K562 (cell line): Measurements from ENCODE around the gene CEBPZ. TPM values are rescaled to one million over a fixed set of nuclear protein-coding genes. Genes with fewer than 3 reads are reported as not detected.

Experiments
- ARID4B ChIP-seq: sonication (generic); formaldehyde crosslinking; IDR thresholded peaks from 2 replicates; pipeline ENCODE4 v1.8.0; 2022; ENCODE audit warnings: mild to moderate bottlenecking, missing genetic modification reagents
- CBX5 ChIP-seq: IDR thresholded peaks from 2 replicates; pipeline ENCODE4 v1.6.1; 2014; ENCODE audit warnings: low read depth, borderline replicate concordance
- DDX20 ChIP-seq: fragments of 450-650 bp; IDR thresholded peaks from 2 replicates; pipeline ENCODE4 v1.6.1; 2016; ENCODE audit warnings: missing genetic modification characterization, low read depth, mild to moderate bottlenecking, missing compliant biosample characterization, moderate library complexity
- E2F6 ChIP-seq, 2 experiments: IDR thresholded peaks; 2 replicates each; pipeline ENCODE4 v1.6.1; 2011; ENCODE audit warnings: borderline replicate concordance in 1 of 2, control low read depth in 1 of 2, low read depth in 1 of 2, low read length in 1 of 2, mild to moderate bottlenecking in 1 of 2, mixed read lengths in 1 of 2, moderate library complexity in 1 of 2; ENCODE audit not compliant: insufficient read depth in 1 of 2, insufficient read length in 1 of 2, poor library complexity in 1 of 2, severe bottlenecking in 1 of 2; ENCODE audit errors: extremely low read depth in 1 of 2
- EP400 ChIP-seq: fragments of 450-650 bp; IDR thresholded peaks from 2 replicates; pipeline ENCODE4 v1.6.1; 2017; ENCODE audit warnings: antibody characterized with exemption, mild to moderate bottlenecking, moderate library complexity
- FOXK2 ChIP-seq, 2 experiments: fragments of 450-650 bp; IDR thresholded peaks in 1 of 2; conservative IDR thresholded peaks in 1 of 2; 2 replicates each; pipeline ENCODE4 v1.6.1; 2016; ENCODE audit warnings: low read depth in 2 of 2, mild to moderate bottlenecking in 1 of 2
- HMGXB4 ChIP-seq: sonication (generic); formaldehyde crosslinking; IDR thresholded peaks from 2 replicates; pipeline ENCODE4 v1.8.1; 2023; ENCODE audit warnings: mild to moderate bottlenecking, missing genetic modification reagents
- JUN ChIP-seq, 2 experiments: sonication (generic) in 1 of 2; formaldehyde crosslinking in 1 of 2; IDR thresholded peaks; 2 replicates each; pipeline versions ENCODE4 v1.6.1 to v1.8.0; 2012 to 2022; ENCODE audit warnings: borderline replicate concordance in 2 of 2, mild to moderate bottlenecking in 2 of 2, improper control_type of control experiment in 1 of 2, low read depth in 1 of 2, low read length in 1 of 2, missing genetic modification reagents in 1 of 2
- MAFK ChIP-seq: IDR thresholded peaks from 2 replicates; pipeline ENCODE4 v1.6.1; 2011; ENCODE audit warnings: low read length, improper control_type of control experiment
- NFE2 ChIP-seq: IDR thresholded peaks from 2 replicates; pipeline ENCODE4 v1.6.1; 2014; ENCODE audit warnings: antibody characterized with exemption, low read depth
- PHF8 ChIP-seq: fragments of 200-600 bp; sonication (generic); IDR thresholded peaks from 2 replicates; pipeline ENCODE4 v1.6.1; 2012; ENCODE audit warnings: mixed run types, mild to moderate bottlenecking, inconsistent platforms, low read length, moderate library complexity, borderline replicate concordance
- POLR3G ChIP-seq: IDR thresholded peaks from 2 replicates; pipeline ENCODE4 v1.6.1; 2011; ENCODE audit not compliant: insufficient read length, insufficient replicate concordance; ENCODE audit errors: extremely low read depth
- RBBP5 ChIP-seq: fragments of 200-600 bp; sonication (generic); IDR thresholded peaks from 2 replicates; pipeline ENCODE4 v1.6.1; 2012; ENCODE audit warnings: borderline replicate concordance, mild to moderate bottlenecking, low read length, control low read depth, inconsistent platforms; ENCODE audit not compliant: insufficient read depth, poor library complexity, severe bottlenecking
- TRIM25 ChIP-seq: fragments of 450-650 bp; IDR thresholded peaks from 2 replicates; pipeline ENCODE4 v1.7.0; 2016; ENCODE audit warnings: borderline replicate concordance
- ZFP1 ChIP-seq: fragments of 450-650 bp; formaldehyde crosslinking; IDR thresholded peaks from 2 replicates; pipeline ENCODE4 v1.4.0; 2020; ENCODE audit warnings: mild to moderate bottlenecking, mixed read lengths
- ZNF583 ChIP-seq: fragments of 250-450 bp; sonication (Bioruptor Pico); IDR thresholded peaks from 2 replicates; pipeline ENCODE4 v1.4.0; 2020
- polyA plus RNA-seq, 8 experiments: library from polyadenylated mRNA; depleted of rRNA in 4 of 8; stranded (reverse) in 5 of 8; unstranded in 3 of 8; fragments of >200 nt; fragmentation: Nextera tagmentation in 2 of 8; fragmentation: Illumina TruSeq in 1 of 8; extraction: Ambion mirVana in 2 of 8; extraction: Trizol in 1 of 8; gene quantifications; 2 replicates each; pipeline versions ENCODE4 v1.2.1 to v1.2.3, GENCODE V29; 2011 to 2014; ENCODE audit warnings: inconsistent platforms in 1 of 8, missing spikeins in 1 of 8
- total RNA-seq, 7 experiments: library from RNA; depleted of rRNA in 6 of 7; stranded (reverse); fragments of >200 nt in 6 of 7; fragmentation: Illumina TruSeq in 2 of 7; extraction: Trizol in 2 of 7; gene quantifications; 2 replicates each; pipeline versions ENCODE4 v1.2.1 to v1.2.3, GENCODE V29; 2011 to 2021; ENCODE audit warnings: low replicate concordance in 1 of 7

Gene CEBPZ
- total and polyA plus RNA-seq, 9 of the 15 experiments (the other 6 are each of a cell fraction or from before 2014, with no cell fraction given) = 49.7 to 160 (median 82.8) TPM

GRCh38 chr2:37156857-37157714 is 74.3 kb downstream of the CEBPZ start, which contains the start of gene EIF2AK2 (continued):
- TF ChIP-seq TRIM25 (no peak), NFE2 (no peak), RBBP5 (peak; percentile 68), ZFP1 (CRISPR knock-in tag) (no peak), DDX20 (tag) (no peak), JUN (IDR thresholded peaks at IDR 0.05; ENCODE audit: borderline replicate concordance, low read depth, low read length) (no peak), JUN (CRISPR knock-in tag; IDR thresholded peaks at IDR 0.05; ENCODE audit: borderline replicate concordance) (0 out of 2 replicates have a peak, but pooled peaks have one; percentile 34), HMGXB4 (CRISPR knock-in tag) (no peak), ARID4B (CRISPR knock-in tag) (0 out of 2 replicates have a peak, but pooled peaks have one; percentile 41), PHF8 (peak; percentile 30), EP400 (no peak), ZNF583 (no peak), E2F6 (IDR thresholded peaks at IDR 0.05; ENCODE audit: borderline replicate concordance in 1 of 2, extremely low read depth in 1 of 2, insufficient read depth in 1 of 2, insufficient read length in 1 of 2, low read depth in 1 of 2, low read length in 1 of 2, poor library complexity in 1 of 2, severe bottlenecking in 1 of 2) (peak; percentile 32 to 81), MAFK (no peak), FOXK2 (conservative IDR thresholded peaks at IDR 0.05 in 1 of 2, IDR thresholded peaks at IDR 0.05 in 1 of 2; ENCODE audit: low read depth in 2 of 2) (no peak), POLR3G (no peak), CBX5 (no peak)
